ENCODE results near the gene CLEC3B.

DNA sequence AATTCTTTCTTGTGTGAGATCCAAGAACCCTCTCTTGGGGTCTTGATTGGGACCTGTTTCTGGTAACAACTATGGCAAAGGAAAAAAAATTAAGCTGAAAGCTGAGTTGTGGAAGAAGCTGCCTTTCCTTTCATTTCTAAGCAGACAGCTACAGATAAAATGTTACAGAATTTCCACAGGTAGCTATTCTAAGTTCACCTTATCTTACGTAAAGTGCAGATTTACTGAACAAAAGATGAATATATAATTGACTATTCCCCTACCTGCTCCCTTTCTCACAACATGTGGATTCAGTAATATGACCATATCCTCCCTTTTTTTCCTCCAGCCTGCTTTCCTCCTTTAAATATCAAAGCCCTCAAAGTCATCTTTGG, 36.6 kb downstream of the CLEC3B start:
- TF ChIP-seq EZH2 (IDR thresholded peaks at IDR 0.05; ENCODE audit: low read depth, low read length, severe bottlenecking) = no peak
- TF ChIP-seq GABPA (IDR thresholded peaks at IDR 0.05; ENCODE audit: borderline replicate concordance, insufficient read depth, low read length) = no peak
- TF ChIP-seq, protein P1, sequence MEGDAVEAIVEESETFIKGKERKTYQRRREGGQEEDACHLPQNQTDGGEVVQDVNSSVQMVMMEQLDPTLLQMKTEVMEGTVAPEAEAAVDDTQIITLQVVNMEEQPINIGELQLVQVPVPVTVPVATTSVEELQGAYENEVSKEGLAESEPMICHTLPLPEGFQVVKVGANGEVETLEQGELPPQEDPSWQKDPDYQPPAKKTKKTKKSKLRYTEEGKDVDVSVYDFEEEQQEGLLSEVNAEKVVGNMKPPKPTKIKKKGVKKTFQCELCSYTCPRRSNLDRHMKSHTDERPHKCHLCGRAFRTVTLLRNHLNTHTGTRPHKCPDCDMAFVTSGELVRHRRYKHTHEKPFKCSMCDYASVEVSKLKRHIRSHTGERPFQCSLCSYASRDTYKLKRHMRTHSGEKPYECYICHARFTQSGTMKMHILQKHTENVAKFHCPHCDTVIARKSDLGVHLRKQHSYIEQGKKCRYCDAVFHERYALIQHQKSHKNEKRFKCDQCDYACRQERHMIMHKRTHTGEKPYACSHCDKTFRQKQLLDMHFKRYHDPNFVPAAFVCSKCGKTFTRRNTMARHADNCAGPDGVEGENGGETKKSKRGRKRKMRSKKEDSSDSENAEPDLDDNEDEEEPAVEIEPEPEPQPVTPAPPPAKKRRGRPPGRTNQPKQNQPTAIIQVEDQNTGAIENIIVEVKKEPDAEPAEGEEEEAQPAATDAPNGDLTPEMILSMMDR (IDR thresholded peaks at IDR 0.05; ENCODE audit: control extremely low read depth in 1 of 3, insufficient read depth in 1 of 3, low read depth in 1 of 3, low read length in 3 of 3) = no peak
- TF ChIP-seq, protein P2, sequence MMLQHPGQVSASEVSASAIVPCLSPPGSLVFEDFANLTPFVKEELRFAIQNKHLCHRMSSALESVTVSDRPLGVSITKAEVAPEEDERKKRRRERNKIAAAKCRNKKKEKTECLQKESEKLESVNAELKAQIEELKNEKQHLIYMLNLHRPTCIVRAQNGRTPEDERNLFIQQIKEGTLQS (IDR thresholded peaks at IDR 0.05; ENCODE audit: insufficient read depth, low read depth, low read length) = no peak
- no peak for TF ChIP-seq TCF12 (IDR thresholded peaks at IDR 0.05; ENCODE audit: low read depth, low read length)
